Left hindlimb (tissue), 1 donor: ENCODE measurements around the gene MYBPHL.

Experiments used
- DNase-seq: peaks from one replicate; pipeline ENCODE4 v3.0.0-alpha.2; 2018

The MYBPHL gene

DNA sequence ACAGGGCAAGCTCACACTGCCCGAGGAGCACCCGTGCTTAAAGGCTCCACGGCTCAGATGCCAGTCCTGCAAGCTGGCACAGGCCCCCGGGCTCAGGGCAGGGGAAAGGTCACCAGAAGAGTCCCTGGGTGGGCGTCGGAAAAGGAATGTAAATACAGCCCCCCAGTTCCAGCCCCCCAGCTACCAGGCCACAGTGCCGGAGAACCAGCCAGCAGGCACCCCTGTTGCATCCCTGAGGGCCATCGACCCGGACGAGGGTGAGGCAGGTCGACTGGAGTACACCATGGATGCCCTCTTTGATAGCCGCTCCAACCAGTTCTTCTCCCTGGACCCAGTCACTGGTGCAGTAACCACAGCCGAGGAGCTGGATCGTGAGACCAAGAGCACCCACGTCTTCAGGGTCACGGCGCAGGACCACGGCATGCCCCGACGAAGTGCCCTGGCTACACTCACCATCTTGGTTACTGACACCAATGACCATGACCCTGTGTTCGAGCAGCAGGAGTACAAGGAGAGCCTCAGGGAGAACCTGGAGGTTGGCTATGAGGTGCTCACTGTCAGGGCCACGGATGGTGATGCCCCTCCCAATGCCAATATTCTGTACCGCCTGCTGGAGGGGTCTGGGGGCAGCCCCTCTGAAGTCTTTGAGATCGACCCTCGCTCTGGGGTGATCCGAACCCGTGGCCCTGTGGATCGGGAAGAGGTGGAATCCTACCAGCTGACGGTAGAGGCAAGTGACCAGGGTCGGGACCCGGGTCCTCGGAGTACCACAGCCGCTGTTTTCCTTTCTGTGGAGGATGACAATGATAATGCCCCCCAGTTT, 56.1 kb downstream of the MYBPHL start:
- DNase-seq: no peak

DNA sequence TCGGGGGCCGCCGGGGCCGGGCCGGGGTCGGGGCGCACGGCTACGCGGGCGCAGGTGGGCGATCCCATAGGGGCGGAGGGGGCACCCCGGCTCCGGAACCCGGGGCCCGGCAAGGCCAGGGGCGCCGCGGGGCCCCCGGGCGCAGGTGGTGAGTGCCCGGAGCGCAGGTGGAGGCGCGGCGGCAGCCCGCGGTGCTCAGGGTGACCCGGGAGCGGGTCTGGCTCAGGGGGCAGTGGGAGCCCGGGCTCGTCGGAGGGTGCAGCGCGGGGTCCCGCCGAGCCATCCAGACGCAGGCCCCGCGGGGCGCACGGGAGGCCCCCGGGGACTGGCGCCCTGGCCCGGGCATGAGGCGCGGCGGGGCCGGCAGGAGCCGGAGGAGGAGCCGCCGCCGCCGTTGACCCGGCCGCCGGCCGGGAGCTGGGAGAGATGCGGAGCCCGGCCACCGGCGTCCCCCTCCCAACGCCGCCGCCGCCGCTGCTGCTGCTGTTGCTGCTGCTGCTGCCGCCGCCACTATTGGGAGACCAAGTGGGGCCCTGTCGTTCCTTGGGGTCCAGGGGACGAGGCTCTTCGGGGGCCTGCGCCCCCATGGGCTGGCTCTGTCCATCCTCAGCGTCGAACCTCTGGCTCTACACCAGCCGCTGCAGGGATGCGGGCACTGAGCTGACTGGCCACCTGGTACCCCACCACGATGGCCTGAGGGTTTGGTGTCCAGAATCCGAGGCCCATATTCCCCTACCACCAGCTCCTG, 57.0 kb downstream of the MYBPHL start:
- no peak for DNase-seq

DNA sequence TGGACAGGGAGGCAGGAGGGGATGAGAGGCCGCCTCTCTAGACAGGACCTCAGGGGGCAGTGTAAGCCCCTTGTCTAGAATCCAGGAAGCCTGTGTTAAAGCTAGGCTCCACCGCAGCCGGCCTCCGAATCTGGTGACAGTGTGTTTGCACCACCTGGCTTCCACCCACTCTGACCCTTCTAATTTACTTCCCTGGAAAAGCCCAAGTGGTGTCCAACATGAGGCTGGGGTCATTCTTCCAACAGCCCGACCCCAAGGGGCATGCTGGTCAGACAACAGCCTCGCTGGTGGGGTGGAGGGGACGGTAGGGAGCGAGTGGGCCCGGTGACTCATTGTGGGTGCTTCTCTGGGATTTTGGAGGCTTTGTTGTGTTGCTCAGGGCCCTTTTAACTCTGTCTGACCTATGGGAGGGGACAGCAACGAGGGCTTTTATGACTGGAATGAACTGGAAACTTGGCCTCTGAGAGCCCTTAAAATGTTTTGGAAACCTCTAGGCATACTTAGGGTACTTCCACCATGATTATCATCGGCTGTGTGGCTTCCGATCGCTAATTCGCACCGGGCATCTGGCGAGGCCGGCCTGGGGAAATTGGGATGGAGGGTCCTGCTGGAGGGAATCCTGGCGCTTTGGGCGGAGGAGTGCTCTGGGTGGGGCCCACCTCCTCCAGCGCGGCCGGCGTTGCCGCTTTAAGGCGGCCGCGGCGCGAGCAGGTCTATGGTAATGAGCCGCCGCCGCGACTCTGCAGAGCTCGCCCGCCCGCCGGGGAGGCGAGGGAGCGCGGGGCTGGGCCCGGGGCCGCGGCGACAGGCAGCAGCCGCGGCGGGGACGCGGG, 57.8 kb downstream of the MYBPHL start, which contains the start of gene CELSR2:
Gene CELSR2 (plus strand): TSS at position 743 of the 833 bp plus-strand sequence. CDS start 541 bp downstream, outside the sequence.
- DNase-seq: no peak

DNA sequence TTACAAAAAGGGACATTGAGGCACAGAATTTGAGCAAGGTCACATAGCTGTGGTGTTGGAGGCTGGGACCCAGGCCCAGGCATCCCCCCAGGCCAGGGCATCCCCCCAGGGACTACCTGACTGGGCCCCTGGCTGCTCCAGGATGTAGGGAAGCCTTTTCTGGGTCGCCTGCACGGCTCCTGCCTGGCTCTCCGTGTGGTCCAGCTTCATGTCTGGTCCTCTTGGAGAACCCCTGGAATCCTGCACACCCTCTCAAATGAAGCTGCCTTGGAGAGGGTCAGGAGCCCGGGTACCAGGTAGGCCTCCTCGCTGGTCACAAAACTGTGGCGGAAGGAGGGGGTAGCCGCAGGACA, 58.4 kb downstream of the MYBPHL start:
- no peak for DNase-seq

DNA sequence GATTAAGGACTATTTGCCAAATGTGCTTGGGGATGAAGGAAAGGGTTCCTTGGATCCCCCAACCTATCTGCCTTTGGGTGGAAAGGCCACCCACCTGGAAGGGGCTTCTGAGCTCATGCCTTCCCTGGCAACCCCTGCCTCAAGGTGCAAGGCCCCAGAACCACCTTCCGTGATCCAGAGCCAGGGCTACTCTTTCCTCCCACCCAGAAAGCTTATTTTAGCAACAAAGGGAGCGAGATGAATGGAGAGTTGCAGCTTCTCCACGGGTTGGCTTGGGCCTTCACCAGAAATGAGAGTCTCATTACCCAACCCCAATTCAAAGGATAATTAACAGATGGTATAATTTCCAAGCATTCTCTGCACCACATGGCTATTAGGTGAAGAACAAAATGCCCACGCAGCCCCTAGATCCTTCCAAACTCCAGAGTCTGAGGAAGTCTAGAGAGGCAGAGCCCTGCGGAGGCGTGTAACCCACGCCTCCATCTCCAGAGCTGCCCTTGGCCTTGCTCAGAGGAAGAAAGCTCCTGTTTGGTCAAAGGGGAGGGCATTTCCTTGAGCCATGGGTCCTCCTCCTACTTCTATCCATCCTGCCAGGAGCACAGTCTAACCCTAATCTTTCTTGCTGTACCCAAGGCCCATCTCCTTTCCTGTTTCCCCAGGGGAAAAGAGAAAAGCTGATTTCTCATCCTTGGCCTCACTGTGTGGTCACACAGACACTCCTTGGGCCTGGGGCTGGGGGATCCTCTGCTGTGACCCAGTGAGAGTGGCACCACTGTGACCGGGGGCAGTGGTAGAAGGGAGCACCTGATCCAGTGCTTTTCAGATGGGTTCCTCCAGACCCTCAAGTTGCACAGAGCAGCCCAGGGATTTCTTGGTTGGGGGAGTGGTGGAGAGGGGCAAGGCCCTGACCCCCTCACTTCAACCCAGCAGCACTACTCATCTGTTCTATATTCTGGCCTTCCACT, 59.1 kb downstream of the MYBPHL start:
- no peak for DNase-seq

DNA sequence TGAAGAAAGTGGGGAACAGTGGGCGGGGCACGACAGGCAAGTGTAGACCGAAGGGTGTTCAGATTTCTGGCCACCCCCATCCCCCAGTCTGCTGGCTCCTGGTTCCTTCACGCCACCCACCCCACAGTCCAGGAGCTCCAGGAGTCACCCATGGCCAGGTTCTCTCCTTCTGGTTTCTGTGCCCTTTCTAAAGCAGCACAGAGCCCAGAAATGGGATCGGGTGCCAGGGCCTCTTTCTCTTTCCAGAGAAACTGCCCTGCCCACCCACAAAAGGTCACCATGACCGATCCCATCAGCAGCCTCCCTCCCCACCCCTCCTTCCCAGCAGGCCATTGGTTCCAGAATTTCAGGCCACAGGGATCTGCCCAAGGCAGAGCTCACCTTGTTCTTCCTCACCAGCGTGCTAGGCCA, 60.7 kb downstream of the MYBPHL start:
- DNase-seq: no peak

DNA sequence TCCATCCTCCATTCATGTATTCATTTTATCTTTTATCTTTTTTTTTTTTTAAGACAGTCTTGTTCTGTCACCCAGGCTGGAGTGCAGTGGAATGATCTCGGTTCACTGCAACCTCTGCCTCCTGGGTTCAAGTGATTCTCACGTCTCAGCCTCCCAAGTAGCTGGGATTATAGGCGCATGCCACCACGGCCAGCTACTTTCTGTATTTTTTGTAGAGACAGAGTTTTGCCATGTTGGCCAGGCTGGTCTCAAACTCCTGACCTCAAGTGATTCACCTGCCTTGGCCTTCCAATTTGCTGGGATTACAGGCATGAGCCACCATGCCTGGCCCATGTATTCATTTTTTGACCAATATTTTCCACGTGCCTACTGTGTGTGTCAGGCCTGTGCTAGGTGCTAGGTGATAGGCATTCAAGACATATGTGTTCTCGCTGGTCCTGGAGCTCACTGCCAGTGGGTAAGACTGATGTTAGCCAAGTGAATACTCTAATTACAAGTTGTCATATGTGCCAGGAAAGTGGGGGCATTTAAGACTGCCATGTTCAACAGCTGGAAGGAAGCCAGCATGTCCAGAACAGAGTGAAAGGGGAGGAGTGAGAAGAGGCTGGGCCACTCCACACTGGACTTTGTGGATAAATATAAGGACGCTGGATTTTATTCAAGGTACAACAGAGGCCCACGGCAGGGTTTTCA, 62.8 kb downstream of the MYBPHL start:
- no peak for DNase-seq

DNA sequence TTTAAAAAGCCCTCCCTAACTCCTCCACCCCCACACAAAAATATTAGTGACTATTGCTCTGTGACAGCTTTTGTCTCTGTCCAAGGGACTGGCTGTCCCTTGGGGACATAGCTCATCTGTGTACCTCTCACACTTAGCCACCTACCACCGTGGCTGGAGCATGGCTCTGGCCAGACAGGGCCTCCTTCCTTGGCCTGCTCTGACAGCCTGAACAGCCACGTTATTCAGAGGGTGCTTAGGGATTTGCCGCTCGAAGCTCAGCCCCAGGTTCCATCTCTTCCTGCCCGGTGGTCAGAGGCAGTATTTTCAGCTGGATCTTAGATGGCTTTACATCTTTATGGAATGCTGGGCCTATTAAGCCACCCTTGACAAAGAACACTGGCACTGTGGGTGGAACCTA, 63.6 kb downstream of the MYBPHL start:
- no peak for DNase-seq

DNA sequence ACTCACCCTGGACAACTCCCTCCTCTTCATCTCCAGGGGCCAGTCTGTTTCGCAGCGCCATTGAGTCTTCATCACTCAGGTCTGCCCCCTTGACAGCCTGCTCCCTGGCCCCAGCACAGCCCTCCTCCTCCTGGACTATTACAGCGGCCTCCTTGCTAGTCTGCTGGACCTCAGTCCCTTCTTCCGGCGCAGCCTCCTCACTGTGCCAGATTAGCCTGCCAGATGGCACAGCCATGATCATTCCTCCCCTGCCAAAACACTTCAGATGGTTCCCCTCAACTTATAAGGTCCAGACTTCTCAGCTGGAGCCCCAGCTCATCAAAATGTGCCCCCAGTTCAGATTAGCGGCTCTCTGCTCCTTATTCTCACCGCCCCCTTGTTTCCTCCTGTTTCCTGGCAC, 64.4 kb downstream of the MYBPHL start:
- DNase-seq: no peak
